Hematopoietic multipotent progenitor cell treated with erythropoietin and hydrocortisone succinate and interleukin-3 and kit ligand, for 4 days (in vitro differentiated cells): ENCODE results near the gene PNLIPRP1.
A peak's percentile ranks its signal among the peaks of the same experiment; 100 is the strongest.

Experiments
- DNase-seq: peaks from one replicate; pipeline ENCODE4 v3.0.0-alpha.2; 2015

Gene PNLIPRP1

GRCh38 chr10:116602648-116603400 lies 12.1 kb downstream of the PNLIPRP1 start:
- no peak for DNase-seq

GRCh38 chr10:116606061-116606483 lies 15.3 kb downstream of the PNLIPRP1 start:
- no peak for DNase-seq

- no peak for DNase-seq
Measured at GRCh38 chr10:116607336-116607735, 16.6 kb downstream of the PNLIPRP1 start.

GRCh38 chr10:116608686-116609594 lies 18.2 kb downstream of the PNLIPRP1 start:
- no peak for DNase-seq

- DNase-seq = no peak
Measured at GRCh38 chr10:116610443-116611152, 19.8 kb downstream of the PNLIPRP1 start.

GRCh38 chr10:116611153-116611545 lies 20.4 kb downstream of the PNLIPRP1 start:
- DNase-seq = no peak

- DNase-seq = no peak
Measured at GRCh38 chr10:116612107-116612769, 21.5 kb downstream of the PNLIPRP1 start.

GRCh38 chr10:116613471-116613870 lies 22.7 kb downstream of the PNLIPRP1 start:
- no peak for DNase-seq

GRCh38 chr10:116614796-116615195 lies 24.0 kb downstream of the PNLIPRP1 start:
- no peak for DNase-seq

- DNase-seq = no peak
Measured at GRCh38 chr10:116615199-116615776, 24.5 kb downstream of the PNLIPRP1 start.

- no peak for DNase-seq
Measured at GRCh38 chr10:116620423-116621400, 30.0 kb downstream of the PNLIPRP1 start, which contains the start of gene PNLIPRP2. PNLIPRP2 (plus strand) TSS chr10:116620953.

GRCh38 chr10:116621476-116621875 lies 30.7 kb downstream of the PNLIPRP1 start:
- DNase-seq = no peak

GRCh38 chr10:116621934-116622655 lies 31.3 kb downstream of the PNLIPRP1 start:
- DNase-seq = no peak

GRCh38 chr10:116625845-116626244 lies 35.1 kb downstream of the PNLIPRP1 start:
- no peak for DNase-seq

- no peak for DNase-seq
Measured at GRCh38 chr10:116626815-116627214, 36.1 kb downstream of the PNLIPRP1 start.

- DNase-seq = peak; percentile 19
Measured at GRCh38 chr10:116627386-116627933, 36.7 kb downstream of the PNLIPRP1 start.

GRCh38 chr10:116629340-116629739 lies 38.6 kb downstream of the PNLIPRP1 start:
- no peak for DNase-seq

GRCh38 chr10:116630020-116630419 lies 39.3 kb downstream of the PNLIPRP1 start:
- no peak for DNase-seq

- no peak for DNase-seq
Measured at GRCh38 chr10:116631871-116632295, 41.1 kb downstream of the PNLIPRP1 start.
